Measurements from ENCODE around the gene CCSER1. TPM values are rescaled to one million over a fixed set of nuclear protein-coding genes. Genes with fewer than 3 reads are reported as not detected.
"Not testable (repeated sequence)": the region's sequence is repeated elsewhere in the genome, so short reads cannot be mapped to it uniquely, and the experiment has no call there.

The CCSER1 gene
- total RNA-seq, 1 donor: 7.9 TPM

DNA sequence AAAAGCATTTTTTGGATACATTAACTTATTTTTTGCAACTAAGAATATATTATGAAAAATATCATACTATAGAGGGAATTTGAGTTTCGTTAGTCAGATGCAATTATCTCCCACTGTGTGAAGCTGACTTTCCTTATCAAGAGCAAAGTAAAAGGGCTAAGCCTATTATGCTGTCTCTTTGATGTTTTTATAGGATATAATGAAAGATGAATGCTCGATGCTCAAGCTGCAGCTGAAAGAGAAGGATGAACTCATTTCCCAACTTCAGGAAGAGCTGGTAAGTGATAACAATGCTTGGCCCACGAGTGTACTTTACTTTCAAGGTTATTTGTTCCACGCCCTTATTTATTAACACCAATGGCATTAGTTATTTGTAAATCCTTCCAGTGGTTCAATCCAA is 688.4 kb downstream of the CCSER1 start:
- Histone ChIP-seq H3K4me1 (ENCODE audit: insufficient read depth, low read length) (no peaks in the 10 kb centered on the region), H3K27me3 (ENCODE audit: insufficient read depth, low read length) (no peaks in the 10 kb centered on the region), H3K4me3 (ENCODE audit: low read length) (no peak overlapping the region), H3K9me3 (ENCODE audit: low read depth, low read length) (no peaks in the 10 kb centered on the region)

DNA sequence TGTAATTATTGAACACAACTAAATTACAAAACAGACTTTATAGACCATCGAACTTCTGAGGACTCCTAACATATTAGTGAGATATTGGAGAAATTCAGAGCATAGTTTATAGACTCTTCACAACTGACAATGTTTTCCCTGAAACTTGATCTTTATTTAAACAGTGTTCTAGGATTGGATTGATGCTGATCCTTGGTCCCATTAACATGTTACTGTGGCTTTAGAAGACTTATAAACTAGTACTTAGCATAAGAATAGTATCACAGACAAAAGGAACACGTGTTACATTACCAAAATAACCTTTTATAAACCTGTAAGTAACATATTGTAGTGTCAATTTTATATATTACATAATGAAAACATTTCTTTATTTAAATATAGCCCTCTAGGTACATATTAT is 689.6 kb downstream of the CCSER1 start:
- H3K27me3 ChIP-seq (ENCODE audit: insufficient read depth, low read length): no peaks in the 10 kb centered on the region
- no peaks in the 10 kb centered on the region for H3K9me3 ChIP-seq (ENCODE audit: low read depth, low read length)
- H3K4me3 ChIP-seq (ENCODE audit: low read length): no peak overlapping the region
- H3K4me1 ChIP-seq (ENCODE audit: insufficient read depth, low read length): no peaks in the 10 kb centered on the region

DNA sequence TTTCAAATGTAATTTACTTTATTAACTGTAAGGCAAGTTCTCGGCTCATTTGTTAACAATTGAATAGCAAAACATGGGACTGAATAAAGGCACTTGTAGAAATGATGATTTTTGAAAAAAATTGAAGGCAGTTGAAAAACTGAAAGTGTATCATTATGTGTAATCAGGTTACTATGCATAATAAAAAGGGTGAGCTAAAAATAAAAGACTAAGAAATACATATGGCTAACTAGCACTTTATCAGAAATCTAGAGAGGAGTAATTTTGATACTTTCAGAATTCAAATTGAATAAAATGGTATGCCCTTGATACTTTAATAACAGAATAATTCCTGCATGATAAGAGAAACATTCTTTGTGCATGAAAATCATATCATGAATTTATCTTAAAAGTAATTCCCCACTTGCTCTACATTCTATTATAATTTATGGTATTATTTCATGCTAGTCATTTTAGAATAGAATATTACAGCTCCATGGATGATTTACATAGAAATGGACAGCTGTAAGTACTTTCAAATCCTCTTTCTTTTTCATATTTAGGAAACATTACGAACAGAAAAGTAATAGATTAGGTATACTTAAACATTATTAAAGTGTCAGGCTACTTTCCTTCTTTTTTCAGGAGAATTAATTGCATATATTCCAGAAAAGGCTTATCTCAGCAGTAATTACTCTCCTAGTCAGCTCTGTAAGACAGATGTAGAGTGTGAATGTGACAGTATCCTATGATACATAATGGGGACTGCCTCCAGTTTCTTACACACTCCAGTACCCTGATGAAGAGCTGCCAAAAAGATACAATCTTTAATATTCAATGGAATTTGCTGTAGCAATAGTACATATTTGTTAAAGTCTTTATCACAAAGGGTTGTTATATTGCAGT is 697.3 kb downstream of the CCSER1 start:
- Histone ChIP-seq H3K27me3 (ENCODE audit: insufficient read depth, low read length) (no peaks in the 10 kb centered on the region), H3K9me3 (ENCODE audit: low read depth, low read length) (no peaks in the 10 kb centered on the region), H3K4me3 (ENCODE audit: low read length) (no peak overlapping the region), H3K4me1 (ENCODE audit: insufficient read depth, low read length) (no peaks in the 10 kb centered on the region)

DNA sequence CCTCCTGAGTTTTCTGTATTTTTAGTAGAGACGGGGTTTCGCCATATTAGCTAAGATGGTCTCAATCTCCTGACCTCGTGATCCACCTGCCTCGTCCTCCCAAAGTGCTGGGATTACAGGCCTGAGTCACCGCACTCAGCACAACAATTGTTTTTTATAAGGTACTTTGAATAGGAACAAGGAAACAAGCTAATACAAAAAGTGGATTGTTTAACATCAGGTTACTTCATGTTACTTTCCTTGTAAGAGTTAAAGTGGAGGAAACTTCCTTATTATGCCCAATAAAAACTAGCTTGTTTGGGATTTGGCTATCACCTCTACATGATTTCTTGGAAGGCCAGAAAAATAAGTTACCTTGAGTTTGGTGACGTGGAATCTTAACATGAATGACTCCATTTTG is 698.7 kb downstream of the CCSER1 start:
- H3K4me3 ChIP-seq (ENCODE audit: low read length): no peak overlapping the region
- H3K27me3 ChIP-seq (ENCODE audit: insufficient read depth, low read length): no peaks in the 10 kb centered on the region
- H3K4me1 ChIP-seq (ENCODE audit: insufficient read depth, low read length): no peaks in the 10 kb centered on the region
- no peaks in the 10 kb centered on the region for H3K9me3 ChIP-seq (ENCODE audit: low read depth, low read length)

DNA sequence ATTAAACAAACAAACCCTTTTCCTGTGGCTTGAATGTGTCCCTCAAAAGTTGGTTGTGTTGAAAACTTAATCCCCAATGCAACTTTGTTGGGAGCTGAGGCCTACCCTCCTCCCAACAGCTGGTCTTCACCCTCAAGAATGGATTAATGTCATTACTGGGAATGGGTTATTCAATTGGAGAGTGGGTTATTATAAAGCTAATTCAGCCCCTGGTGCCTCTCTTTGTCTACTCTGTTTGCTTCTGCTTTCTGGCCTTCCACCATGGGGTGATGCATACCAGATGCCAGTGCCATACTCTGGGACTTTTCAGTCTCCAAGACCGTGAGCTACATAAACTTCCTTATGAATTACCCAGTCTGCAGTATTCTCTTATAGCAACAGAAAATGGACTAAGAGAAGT is 706.5 kb downstream of the CCSER1 start:
- H3K27me3 ChIP-seq (ENCODE audit: insufficient read depth, low read length): no peaks in the 10 kb centered on the region
- H3K4me1 ChIP-seq (ENCODE audit: insufficient read depth, low read length): no peaks in the 10 kb centered on the region
- no peak overlapping the region for H3K4me3 ChIP-seq (ENCODE audit: low read length)
- H3K9me3 ChIP-seq (ENCODE audit: low read depth, low read length): no peaks in the 10 kb centered on the region

DNA sequence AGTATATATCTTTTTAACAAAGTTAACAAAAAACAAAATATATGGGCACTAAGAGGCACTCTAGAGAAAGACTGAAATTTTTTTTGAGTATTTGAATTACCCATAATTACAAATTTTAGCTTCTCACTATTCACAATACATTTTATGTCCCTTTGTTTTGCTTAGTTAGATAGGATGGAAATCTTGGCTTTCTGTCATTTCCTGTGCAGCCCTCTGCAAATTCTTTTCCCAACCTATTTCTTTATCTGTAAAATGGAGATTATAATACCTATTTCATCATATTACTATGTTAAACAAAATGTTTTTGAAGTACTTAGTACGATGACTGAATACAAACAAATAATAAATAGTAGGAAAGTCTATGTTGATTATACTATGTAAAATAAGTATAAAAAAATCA is 710.0 kb downstream of the CCSER1 start:
- H3K4me3 ChIP-seq (ENCODE audit: low read length): no peak overlapping the region
- no peaks in the 10 kb centered on the region for H3K9me3 ChIP-seq (ENCODE audit: low read depth, low read length)
- H3K27me3 ChIP-seq (ENCODE audit: insufficient read depth, low read length): no peaks in the 10 kb centered on the region
- no peaks in the 10 kb centered on the region for H3K4me1 ChIP-seq (ENCODE audit: insufficient read depth, low read length)

DNA sequence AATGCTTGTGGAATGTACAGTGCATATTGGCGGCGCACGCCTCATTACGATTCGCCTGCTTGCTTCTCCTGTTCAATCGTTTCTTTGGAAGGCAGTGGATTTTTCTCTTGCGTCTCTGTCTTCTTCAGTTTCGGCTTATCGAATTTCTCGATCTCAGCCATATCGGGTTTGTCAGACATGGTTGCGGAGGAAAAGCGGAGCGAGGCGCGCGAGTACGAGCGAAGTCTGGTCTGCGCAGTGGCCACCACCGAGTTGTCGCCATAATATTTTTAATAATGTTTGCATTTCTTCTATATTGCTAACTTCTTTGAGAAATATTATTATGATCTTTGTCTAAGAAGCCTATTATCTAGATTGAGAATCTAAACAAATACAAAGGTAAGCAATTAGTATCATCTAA is 711.7 kb downstream of the CCSER1 start:
- not testable (repeated sequence) for H3K4me3 ChIP-seq (ENCODE audit: low read length); H3K4me1 ChIP-seq (ENCODE audit: insufficient read depth, low read length); H3K9me3 ChIP-seq (ENCODE audit: low read depth, low read length); H3K27me3 ChIP-seq (ENCODE audit: insufficient read depth, low read length)

DNA sequence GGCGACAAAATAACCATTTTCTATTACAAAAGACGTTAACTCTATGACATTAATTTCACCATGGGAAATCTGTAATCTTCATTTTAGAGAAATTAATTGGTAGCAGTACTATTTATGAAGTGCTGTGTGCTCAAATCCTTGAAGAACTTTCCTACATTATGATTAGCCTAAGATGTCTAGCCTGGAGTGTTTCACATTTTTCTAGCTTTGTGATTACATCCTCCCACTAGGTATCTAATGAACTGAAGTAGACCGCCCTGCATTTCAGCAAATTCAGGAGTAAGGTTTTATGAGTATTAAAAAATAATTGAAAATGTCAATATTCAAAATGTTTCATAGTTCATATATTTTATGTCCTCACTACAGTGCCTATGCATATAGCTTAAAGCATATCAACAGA is 713.1 kb downstream of the CCSER1 start:
- Histone ChIP-seq H3K9me3 (ENCODE audit: low read depth, low read length) (no peaks in the 10 kb centered on the region), H3K4me3 (ENCODE audit: low read length) (no peak overlapping the region), H3K4me1 (ENCODE audit: insufficient read depth, low read length) (no peaks in the 10 kb centered on the region), H3K27me3 (ENCODE audit: insufficient read depth, low read length) (no peaks in the 10 kb centered on the region)

DNA sequence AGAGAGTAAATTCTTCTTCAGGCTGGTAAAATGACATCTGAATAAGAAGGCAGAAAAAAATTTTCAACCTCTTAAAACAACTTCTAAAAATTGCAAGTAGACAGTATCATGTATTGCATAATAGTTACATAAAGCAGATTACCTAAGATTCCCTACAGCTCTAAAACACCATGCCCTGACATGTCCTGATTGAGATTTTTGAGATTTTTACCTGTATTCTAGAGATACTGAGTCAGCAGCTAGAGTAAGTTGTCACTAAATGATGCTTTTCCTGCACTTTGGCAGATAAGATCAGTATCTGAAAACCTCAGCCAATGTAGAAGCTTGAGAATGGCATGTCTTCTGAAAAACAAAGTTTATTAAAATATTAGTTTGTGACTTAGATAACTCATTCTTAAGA is 713.6 kb downstream of the CCSER1 start:
- Histone ChIP-seq H3K4me3 (ENCODE audit: low read length) (no peak overlapping the region), H3K27me3 (ENCODE audit: insufficient read depth, low read length) (no peaks in the 10 kb centered on the region), H3K4me1 (ENCODE audit: insufficient read depth, low read length) (no peaks in the 10 kb centered on the region), H3K9me3 (ENCODE audit: low read depth, low read length) (no peaks in the 10 kb centered on the region)

DNA sequence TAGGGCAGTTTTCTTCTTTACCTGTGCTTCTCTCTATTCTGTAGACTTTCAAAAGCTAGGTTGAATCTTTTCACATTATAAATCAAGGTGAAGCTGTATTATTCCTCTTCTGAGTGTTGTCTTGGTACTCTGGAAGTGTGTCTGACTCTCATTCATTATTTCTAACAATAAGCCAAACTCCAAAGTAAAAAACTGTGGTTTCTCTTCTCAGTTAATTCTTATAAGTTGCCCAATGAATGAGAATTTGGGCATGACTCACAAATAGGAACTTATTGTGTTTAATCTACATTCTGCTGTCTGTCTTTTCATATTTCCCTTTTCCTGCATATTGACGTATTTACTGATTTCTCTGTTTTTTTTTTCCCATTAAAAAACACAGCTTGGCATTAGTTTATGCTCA is 714.5 kb downstream of the CCSER1 start:
- Histone ChIP-seq H3K9me3 (ENCODE audit: low read depth, low read length) (no peaks in the 10 kb centered on the region), H3K4me3 (ENCODE audit: low read length) (no peak overlapping the region), H3K27me3 (ENCODE audit: insufficient read depth, low read length) (no peaks in the 10 kb centered on the region), H3K4me1 (ENCODE audit: insufficient read depth, low read length) (no peaks in the 10 kb centered on the region)

DNA sequence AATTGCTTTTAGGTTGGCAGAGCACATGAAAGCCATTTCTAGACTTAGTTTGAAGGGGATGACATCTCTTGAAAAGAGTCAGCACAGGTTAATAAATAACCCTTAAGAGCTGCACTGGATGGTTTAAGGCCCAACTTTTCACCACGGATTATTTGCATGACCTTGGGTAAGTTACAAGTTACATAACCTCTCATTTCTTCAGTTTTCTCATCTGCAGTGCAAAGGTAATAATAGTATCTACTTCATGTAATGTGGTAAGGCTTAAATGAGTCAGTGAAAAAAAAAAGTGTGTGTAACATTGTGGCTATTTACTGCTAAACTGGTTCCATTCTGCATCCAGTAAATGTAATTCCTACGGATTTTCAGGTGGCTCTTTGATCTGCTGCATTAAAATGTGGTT is 715.8 kb downstream of the CCSER1 start:
- Histone ChIP-seq H3K9me3 (ENCODE audit: low read depth, low read length) (no peaks in the 10 kb centered on the region), H3K27me3 (ENCODE audit: insufficient read depth, low read length) (no peaks in the 10 kb centered on the region), H3K4me3 (ENCODE audit: low read length) (no peak overlapping the region), H3K4me1 (ENCODE audit: insufficient read depth, low read length) (no peaks in the 10 kb centered on the region)

DNA sequence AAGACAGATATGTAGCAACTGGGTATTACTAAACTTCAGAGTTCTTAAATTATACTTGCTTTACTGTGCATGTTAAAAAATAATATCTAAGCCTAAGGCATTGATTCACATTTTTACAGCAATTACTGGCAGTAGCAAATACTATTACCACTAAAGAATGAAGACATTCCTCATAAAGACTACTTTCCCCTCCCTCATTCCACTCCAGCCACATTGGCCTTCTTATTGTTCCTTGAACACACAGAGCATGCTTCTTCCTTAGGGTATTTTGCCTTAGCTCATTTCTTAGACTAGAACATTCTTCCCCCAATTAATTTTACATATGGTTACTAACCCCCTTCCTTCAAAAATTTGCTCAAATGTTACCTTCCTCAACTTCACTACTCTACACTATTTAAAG is 717.0 kb downstream of the CCSER1 start:
- no peaks in the 10 kb centered on the region for H3K27me3 ChIP-seq (ENCODE audit: insufficient read depth, low read length)
- no peaks in the 10 kb centered on the region for H3K4me1 ChIP-seq (ENCODE audit: insufficient read depth, low read length)

DNA sequence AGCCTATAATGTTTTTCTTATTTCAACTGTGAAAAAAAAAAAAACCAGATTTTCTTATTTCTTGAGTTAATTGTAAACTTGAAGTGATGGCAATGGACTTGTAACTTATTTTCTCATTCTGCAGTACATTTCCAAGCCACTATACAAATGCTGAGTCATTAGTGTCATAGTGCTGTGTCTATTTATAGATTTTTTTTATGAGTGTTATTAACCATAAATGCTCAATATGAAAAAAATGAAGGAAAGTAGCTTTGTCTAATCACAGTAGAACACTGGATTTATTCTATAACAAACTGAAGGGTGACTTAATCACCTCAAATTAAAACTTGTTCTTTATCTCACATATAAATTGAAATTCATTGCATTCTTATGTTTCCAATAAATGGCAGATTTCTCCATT is 718.6 kb downstream of the CCSER1 start:
- Histone ChIP-seq H3K9me3 (ENCODE audit: low read depth, low read length) (no peaks in the 10 kb centered on the region), H3K4me1 (ENCODE audit: insufficient read depth, low read length) (no peaks in the 10 kb centered on the region), H3K4me3 (ENCODE audit: low read length) (no peak overlapping the region), H3K27me3 (ENCODE audit: insufficient read depth, low read length) (no peaks in the 10 kb centered on the region)

More for the DNA sequence above, 717.0 kb downstream of the CCSER1 start:
- Histone ChIP-seq H3K9me3 (ENCODE audit: low read depth, low read length) (no peaks in the 10 kb centered on the region), H3K4me3 (ENCODE audit: low read length) (no peak overlapping the region)

DNA sequence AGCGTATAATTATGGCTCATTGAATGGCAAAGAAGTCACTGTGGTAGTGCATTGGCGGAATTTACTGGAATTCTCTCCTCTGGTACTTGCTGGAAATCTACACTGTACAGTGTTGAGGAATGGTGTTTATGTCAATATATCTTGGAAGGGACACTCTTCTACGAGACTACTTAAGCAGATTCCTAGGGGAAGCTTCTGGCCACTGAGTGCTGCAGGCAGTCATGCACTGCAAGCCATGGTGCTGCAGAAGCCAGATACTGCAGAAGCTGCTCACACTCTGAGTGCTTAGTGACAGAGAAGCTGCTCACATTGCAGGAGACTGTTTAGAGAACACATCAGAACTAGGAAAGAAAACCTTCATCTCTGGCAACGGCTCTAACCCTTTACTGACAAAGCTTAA is 725.0 kb downstream of the CCSER1 start:
- H3K27me3 ChIP-seq (ENCODE audit: insufficient read depth, low read length): no peaks in the 10 kb centered on the region
- H3K4me3 ChIP-seq (ENCODE audit: low read length): no peak overlapping the region
- no peaks in the 10 kb centered on the region for H3K9me3 ChIP-seq (ENCODE audit: low read depth, low read length)
- no peaks in the 10 kb centered on the region for H3K4me1 ChIP-seq (ENCODE audit: insufficient read depth, low read length)

DNA sequence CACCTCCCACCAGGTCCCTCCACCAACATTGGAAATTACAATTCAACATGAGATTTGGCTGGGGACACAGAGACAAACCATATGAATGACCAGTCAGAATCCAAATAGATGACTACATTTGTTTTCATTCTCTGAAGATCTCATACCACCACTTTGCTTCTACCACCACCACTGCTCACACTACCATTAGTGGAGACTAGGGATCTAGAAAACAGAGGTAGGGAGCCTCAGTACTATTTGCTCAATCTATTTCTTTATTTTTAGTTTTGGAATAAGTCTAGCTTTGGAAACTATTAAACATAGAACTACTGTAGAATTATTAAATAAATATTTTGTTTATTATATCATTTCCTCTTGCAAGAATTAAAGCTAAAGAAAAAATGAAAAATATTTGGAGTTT is 727.9 kb downstream of the CCSER1 start:
- Histone ChIP-seq H3K4me3 (ENCODE audit: low read length) (no peak overlapping the region), H3K27me3 (ENCODE audit: insufficient read depth, low read length) (no peaks in the 10 kb centered on the region), H3K9me3 (ENCODE audit: low read depth, low read length) (no peaks in the 10 kb centered on the region), H3K4me1 (ENCODE audit: insufficient read depth, low read length) (no peaks in the 10 kb centered on the region)

DNA sequence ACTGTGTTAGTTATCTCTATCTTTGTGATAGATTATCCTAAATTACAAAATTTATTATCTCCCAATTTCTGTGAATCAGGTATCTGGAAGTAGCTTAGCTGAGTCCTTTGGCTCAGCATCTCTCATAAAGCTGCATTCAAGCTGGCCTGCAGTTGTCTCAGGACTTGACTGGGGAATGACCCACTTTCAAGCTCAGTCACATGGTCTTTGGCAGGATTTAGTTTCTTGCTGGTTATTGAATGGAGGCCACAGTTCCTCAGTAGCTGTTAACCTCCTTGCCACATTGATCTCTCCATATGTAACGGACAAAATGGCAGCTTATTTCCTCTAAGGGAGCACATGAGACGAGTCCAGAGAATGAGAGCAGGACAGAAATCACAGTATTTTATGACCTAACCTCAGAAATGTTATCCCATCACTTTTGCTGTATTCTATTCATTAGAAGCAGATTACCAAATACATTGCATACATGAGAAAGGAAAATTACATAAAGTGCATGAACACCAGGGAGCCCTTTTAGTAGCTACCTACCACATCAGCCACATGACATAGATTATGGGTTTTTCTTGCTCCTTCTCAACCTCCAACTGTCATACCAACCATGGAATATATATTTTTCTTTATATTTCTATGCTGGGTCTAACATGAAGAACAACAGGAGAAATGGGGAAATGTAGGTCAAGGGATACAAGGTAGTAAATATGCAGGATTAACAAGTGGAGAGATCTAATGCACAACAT is 730.1 kb downstream of the CCSER1 start:
- H3K4me1 ChIP-seq (ENCODE audit: insufficient read depth, low read length): no peaks in the 10 kb centered on the region
- H3K9me3 ChIP-seq (ENCODE audit: low read depth, low read length): no peaks in the 10 kb centered on the region
- H3K4me3 ChIP-seq (ENCODE audit: low read length): no peak overlapping the region
- no peaks in the 10 kb centered on the region for H3K27me3 ChIP-seq (ENCODE audit: insufficient read depth, low read length)
